Measurements from ENCODE around the gene RBMXL3.

The RBMXL3 gene

GRCh38 chrX:115233497-115234455 lies 44.6 kb downstream of the RBMXL3 start, which contains the start of gene LRCH2:
LRCH2 (minus strand) TSS chrX:115234096; CDS start chrX:115234041, 55 bp downstream.
- DNase-seq (ENCODE audit: low spot score) = no peak

- DNase-seq (ENCODE audit: low spot score) = no peak
Observed at GRCh38 chrX:115234461-115234860, 45.3 kb downstream of the RBMXL3 start.

GRCh38 chrX:115236560-115236959 lies 47.4 kb downstream of the RBMXL3 start:
- no peak for DNase-seq (ENCODE audit: low spot score)

- no peak for DNase-seq (ENCODE audit: low spot score)
Observed at GRCh38 chrX:115237056-115237455, 47.8 kb downstream of the RBMXL3 start.
